ENCODE data around the gene SH2D3C.

SH2D3C gene

DNA sequence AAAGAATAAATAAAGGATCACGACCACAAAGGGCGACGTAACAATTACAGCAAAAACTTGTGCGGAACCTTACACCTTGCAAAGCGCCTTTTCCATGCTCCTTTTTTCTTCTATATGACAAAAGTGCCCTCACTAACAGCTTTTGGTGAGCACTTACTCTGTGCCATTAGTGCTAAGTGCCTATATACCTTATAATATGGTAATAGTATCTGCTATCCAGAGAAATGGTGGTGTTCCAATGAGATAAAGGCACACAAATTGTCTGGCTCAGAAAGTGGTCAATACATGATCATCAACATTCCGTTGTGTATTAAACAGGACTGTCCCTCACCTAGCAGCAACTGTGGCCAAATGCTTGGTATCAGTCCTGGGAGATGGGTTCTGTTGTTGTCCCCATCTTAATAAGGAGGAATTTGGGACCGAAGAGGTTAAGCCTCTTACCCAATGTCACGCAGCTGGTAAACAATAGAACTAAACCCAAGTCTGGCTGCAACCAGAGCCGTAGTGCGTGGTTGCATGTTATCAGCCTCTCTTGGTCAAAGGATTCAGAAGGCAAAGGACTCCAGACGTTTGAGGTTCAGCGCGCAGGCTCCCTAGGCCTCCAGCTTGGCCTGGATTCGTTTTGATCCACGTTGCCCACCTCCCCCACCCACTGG lies 42.8 kb downstream of the SH2D3C start:
- DNase-seq: no peak
- H3K27me3 ChIP-seq (ENCODE audit: insufficient read depth, low read length, poor library complexity): no peaks in the 10 kb centered on the region
- H3K4me3 ChIP-seq (ENCODE audit: low read length): no peak overlapping the region
- no peak overlapping the region for H3K4me2 ChIP-seq (ENCODE audit: low read length)
- H3K23ac ChIP-seq (ENCODE audit: low read length): no peak overlapping the region
- H3K36me3 ChIP-seq (ENCODE audit: control insufficient read depth, insufficient read depth, low read length): no peaks in the 10 kb centered on the region
- WGBS (ENCODE audit: extremely low coverage, insufficient coverage, low lambda C conversion rate): no CpG with 5 or more reads among the region's 15 CpGs
- H3K79me2 ChIP-seq (ENCODE audit: control insufficient read depth, insufficient read depth, low read length): no peaks in the 10 kb centered on the region
- H4K5ac ChIP-seq (ENCODE audit: low read length): no peak overlapping the region
- H3K4ac ChIP-seq (ENCODE audit: low read depth, low read length): no peak overlapping the region
- no peaks in the 10 kb centered on the region for H3K79me1 ChIP-seq (ENCODE audit: low read length)
- no peak overlapping the region for H3K56ac ChIP-seq (ENCODE audit: low read length)
- no peak overlapping the region for H2BK120ac ChIP-seq (ENCODE audit: low read depth, low read length)
- no peak overlapping the region for H3K27ac ChIP-seq (ENCODE audit: low read depth, low read length)
- H3K18ac ChIP-seq (ENCODE audit: low read length): no peak overlapping the region
- no peak overlapping the region for H2BK15ac ChIP-seq (replicated peaks; ENCODE audit: low read depth)
- no peaks in the 10 kb centered on the region for H3K4me1 ChIP-seq (ENCODE audit: control insufficient read depth, low read depth, low read length)
- no peak overlapping the region for H3K9ac ChIP-seq (ENCODE audit: low read length)
- no peak overlapping the region for H2AK5ac ChIP-seq (ENCODE audit: low read length)
- no peak overlapping the region for H2BK5ac ChIP-seq (ENCODE audit: low read length)
- H4K8ac ChIP-seq (ENCODE audit: low read depth, low read length): no peak overlapping the region

- Histone ChIP-seq H3K9ac (ENCODE audit: low read length) (peak within 1 kb of the TSS; percentile 92), H2AK5ac (ENCODE audit: low read length) (peak within 1 kb of the TSS; percentile 29), H2BK120ac (ENCODE audit: low read depth, low read length) (peak within 1 kb of the TSS; percentile 19), H3K4ac (ENCODE audit: low read depth, low read length) (no peak within 1 kb of the TSS), H3K23ac (ENCODE audit: low read length) (no peak within 1 kb of the TSS), H3K36me3 (ENCODE audit: control insufficient read depth, insufficient read depth, low read length) (no peaks in the 10 kb centered on the region), H3K79me1 (ENCODE audit: low read length) (no peaks in the 10 kb centered on the region), H3K27ac (ENCODE audit: low read depth, low read length) (peak within 1 kb of the TSS; percentile 65), H3K79me2 (ENCODE audit: control insufficient read depth, insufficient read depth, low read length) (no peaks in the 10 kb centered on the region), H3K27me3 (ENCODE audit: insufficient read depth, low read length, poor library complexity) (no peaks in the 10 kb centered on the region), H3K56ac (ENCODE audit: low read length) (peak within 1 kb of the TSS; percentile 97), H2BK15ac (replicated peaks; ENCODE audit: low read depth) (no peak within 1 kb of the TSS), H4K5ac (ENCODE audit: low read length) (no peak within 1 kb of the TSS), H3K18ac (ENCODE audit: low read length) (peak within 1 kb of the TSS; percentile 42), H2BK5ac (ENCODE audit: low read length) (peak within 1 kb of the TSS; percentile 67), H4K8ac (ENCODE audit: low read depth, low read length) (no peak within 1 kb of the TSS), H3K4me3 (ENCODE audit: low read length) (peak within 1 kb of the TSS; percentile 59), H3K4me1 (ENCODE audit: control insufficient read depth, low read depth, low read length) (no peaks in the 10 kb centered on the region), H3K4me2 (ENCODE audit: low read length) (peak within 1 kb of the TSS; percentile 83)
- DNase-seq: peak; percentile 99
- WGBS (ENCODE audit: extremely low coverage, insufficient coverage, low lambda C conversion rate): no CpG with 5 or more reads among the region's 76 CpGs
These were observed 43.5 kb downstream of the SH2D3C start, which contains the start of gene TOR2A for GRCh38 chr9:127734747-127735529. TSS of gene TOR2A (minus strand) at chr9:127735294. CDS start at chr9:127735270, 24 bp downstream.

GRCh38 chr9:127734247-127734746 lies 44.2 kb downstream of the SH2D3C start:
- no peak overlapping the region for H3K27ac ChIP-seq (ENCODE audit: low read depth, low read length)
- H3K36me3 ChIP-seq (ENCODE audit: control insufficient read depth, insufficient read depth, low read length): no peaks in the 10 kb centered on the region
- H3K9ac ChIP-seq (ENCODE audit: low read length): peak overlapping the region; percentile 39
- peak overlapping the region; percentile 36 for H3K56ac ChIP-seq (ENCODE audit: low read length)
- H4K5ac ChIP-seq (ENCODE audit: low read length): no peak overlapping the region
- no peak overlapping the region for H3K4ac ChIP-seq (ENCODE audit: low read depth, low read length)
- DNase-seq: no peak
- no peaks in the 10 kb centered on the region for H3K4me1 ChIP-seq (ENCODE audit: control insufficient read depth, low read depth, low read length)
- H3K27me3 ChIP-seq (ENCODE audit: insufficient read depth, low read length, poor library complexity): no peaks in the 10 kb centered on the region
- H2BK15ac ChIP-seq (replicated peaks; ENCODE audit: low read depth): no peak overlapping the region
- no peak overlapping the region for H3K18ac ChIP-seq (ENCODE audit: low read length)
- H2BK120ac ChIP-seq (ENCODE audit: low read depth, low read length): no peak overlapping the region
- H2AK5ac ChIP-seq (ENCODE audit: low read length): peak overlapping the region; percentile 29
- H3K4me3 ChIP-seq (ENCODE audit: low read length): no peak overlapping the region
- WGBS (ENCODE audit: extremely low coverage, insufficient coverage, low lambda C conversion rate): no CpG with 5 or more reads among the region's 22 CpGs
- no peak overlapping the region for H3K23ac ChIP-seq (ENCODE audit: low read length)
- H3K79me2 ChIP-seq (ENCODE audit: control insufficient read depth, insufficient read depth, low read length): no peaks in the 10 kb centered on the region
- no peak overlapping the region for H2BK5ac ChIP-seq (ENCODE audit: low read length)
- peak overlapping the region; percentile 6 for H3K4me2 ChIP-seq (ENCODE audit: low read length)
- H4K8ac ChIP-seq (ENCODE audit: low read depth, low read length): no peak overlapping the region
- H3K79me1 ChIP-seq (ENCODE audit: low read length): no peaks in the 10 kb centered on the region

DNA sequence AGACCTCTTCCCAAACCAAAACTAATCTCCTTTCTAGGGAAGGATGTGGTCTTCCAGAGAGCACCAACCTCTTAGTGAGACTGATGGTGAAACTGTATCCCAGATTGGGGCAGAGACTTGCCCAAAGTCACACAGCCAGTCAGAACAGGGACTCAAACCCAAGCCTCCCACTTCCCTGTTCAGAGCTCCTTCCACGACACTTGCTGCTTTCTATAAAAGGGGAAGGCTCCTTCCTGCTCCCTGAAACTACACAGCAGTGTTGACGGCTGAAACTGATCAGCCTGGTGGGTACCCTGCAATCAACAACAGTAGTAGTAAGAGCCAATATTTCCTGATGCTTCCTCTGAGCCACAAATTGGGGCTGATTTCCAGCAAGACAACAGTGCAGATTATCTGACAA lies 44.9 kb downstream of the SH2D3C start:
- Histone ChIP-seq H3K4me3 (ENCODE audit: low read length) (no peak overlapping the region), H3K18ac (ENCODE audit: low read length) (no peak overlapping the region), H3K27ac (ENCODE audit: low read depth, low read length) (no peak overlapping the region), H4K8ac (ENCODE audit: low read depth, low read length) (no peak overlapping the region), H3K36me3 (ENCODE audit: control insufficient read depth, insufficient read depth, low read length) (no peaks in the 10 kb centered on the region), H3K4me2 (ENCODE audit: low read length) (no peak overlapping the region), H3K4me1 (ENCODE audit: control insufficient read depth, low read depth, low read length) (no peaks in the 10 kb centered on the region), H2AK5ac (ENCODE audit: low read length) (no peak overlapping the region), H3K79me1 (ENCODE audit: low read length) (no peaks in the 10 kb centered on the region), H3K4ac (ENCODE audit: low read depth, low read length) (no peak overlapping the region), H2BK15ac (replicated peaks; ENCODE audit: low read depth) (no peak overlapping the region), H3K56ac (ENCODE audit: low read length) (no peak overlapping the region), H2BK5ac (ENCODE audit: low read length) (no peak overlapping the region), H3K23ac (ENCODE audit: low read length) (no peak overlapping the region), H2BK120ac (ENCODE audit: low read depth, low read length) (no peak overlapping the region), H4K5ac (ENCODE audit: low read length) (no peak overlapping the region), H3K27me3 (ENCODE audit: insufficient read depth, low read length, poor library complexity) (no peaks in the 10 kb centered on the region), H3K9ac (ENCODE audit: low read length) (no peak overlapping the region), H3K79me2 (ENCODE audit: control insufficient read depth, insufficient read depth, low read length) (no peaks in the 10 kb centered on the region)
- DNase-seq: no peak
- WGBS (ENCODE audit: extremely low coverage, insufficient coverage, low lambda C conversion rate): no CpG with 5 or more reads among the region's 2 CpGs

DNA sequence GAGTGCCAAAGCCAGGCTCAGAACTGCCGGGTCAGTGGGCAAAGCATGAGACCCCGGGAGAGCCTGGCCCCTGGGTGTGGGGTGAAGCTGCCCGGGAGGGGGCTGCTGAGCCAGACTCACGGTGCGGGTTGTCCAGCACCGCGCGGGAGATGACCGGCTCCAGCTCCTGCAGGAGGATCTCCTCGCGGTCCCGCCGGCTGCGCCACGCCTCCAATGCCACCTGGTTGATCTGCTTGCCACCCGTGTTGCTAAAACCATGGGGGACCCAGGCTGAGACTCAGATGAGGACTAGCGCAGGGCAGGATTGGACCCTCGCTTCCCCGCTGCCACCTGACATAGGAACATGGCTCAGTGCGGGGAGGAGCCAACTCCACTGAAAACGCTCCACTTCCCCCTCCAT lies 46.0 kb downstream of the SH2D3C start:
- H3K27ac ChIP-seq (ENCODE audit: low read depth, low read length): no peak overlapping the region
- H2BK5ac ChIP-seq (ENCODE audit: low read length): no peak overlapping the region
- no peak overlapping the region for H4K8ac ChIP-seq (ENCODE audit: low read depth, low read length)
- no peak overlapping the region for H3K4me3 ChIP-seq (ENCODE audit: low read length)
- H4K5ac ChIP-seq (ENCODE audit: low read length): no peak overlapping the region
- H3K56ac ChIP-seq (ENCODE audit: low read length): no peak overlapping the region
- no peak overlapping the region for H2BK15ac ChIP-seq (replicated peaks; ENCODE audit: low read depth)
- H3K4ac ChIP-seq (ENCODE audit: low read depth, low read length): no peak overlapping the region
- no peaks in the 10 kb centered on the region for H3K27me3 ChIP-seq (ENCODE audit: insufficient read depth, low read length, poor library complexity)
- no peaks in the 10 kb centered on the region for H3K79me2 ChIP-seq (ENCODE audit: control insufficient read depth, insufficient read depth, low read length)
- no peak overlapping the region for H3K4me2 ChIP-seq (ENCODE audit: low read length)
- no peak overlapping the region for H3K23ac ChIP-seq (ENCODE audit: low read length)
- H3K36me3 ChIP-seq (ENCODE audit: control insufficient read depth, insufficient read depth, low read length): no peaks in the 10 kb centered on the region
- no peak overlapping the region for H2AK5ac ChIP-seq (ENCODE audit: low read length)
- no peak for DNase-seq
- H3K18ac ChIP-seq (ENCODE audit: low read length): no peak overlapping the region
- WGBS (ENCODE audit: extremely low coverage, insufficient coverage, low lambda C conversion rate): no CpG with 5 or more reads among the region's 21 CpGs
- no peak overlapping the region for H3K9ac ChIP-seq (ENCODE audit: low read length)
- H2BK120ac ChIP-seq (ENCODE audit: low read depth, low read length): no peak overlapping the region
- H3K4me1 ChIP-seq (ENCODE audit: control insufficient read depth, low read depth, low read length): no peaks in the 10 kb centered on the region
- no peaks in the 10 kb centered on the region for H3K79me1 ChIP-seq (ENCODE audit: low read length)

All from mesendoderm (in vitro differentiated cells).